ENCODE data around the gene KRT79. TPM values are rescaled to one million over a fixed set of nuclear protein-coding genes. Genes with fewer than 3 reads are reported as not detected.

KRT79 gene
- total and polyA plus RNA-seq, 2 of the 8 experiments (the other 6 are each of a cell fraction or from before 2014, with no cell fraction given): not detected

GRCh38 chr12:52837781-52838608, 3.9 kb upstream of the KRT79 start:
- CTCF ChIA-PET (ENCODE audit: partially characterized antibody): interaction anchor here (0.7 to 2.2 kb wide), 6 partner anchors 9 to 442 kb away, joined by 3 to 6 read pairs (median 4); no protein-coding TSS in a partner anchor

More at GRCh38 chr12:52837781-52838608, 3.9 kb upstream of the KRT79 start:
- no peak overlapping the region for H2BK12ac ChIP-seq (ENCODE audit: low read depth, low read length)
- H3K79me1 ChIP-seq (ENCODE audit: low read depth, low read length): no peaks in the 10 kb centered on the region
- H3K4ac ChIP-seq (replicated peaks; ENCODE audit: insufficient read length, low read depth, low read length): no peak overlapping the region
- no peak for FAIRE-seq
- WGBS, 2 experiments (ENCODE audit: extremely low coverage in 1 of 2, insufficient coverage in 1 of 2, insufficient read length in 1 of 2, insufficient replicate concordance in 2 of 2, low coverage in 1 of 2, low lambda C conversion rate in 2 of 2, missing lambda C conversion rate in 1 of 2): 94% methylated on average over 6 of the region's 6 CpGs; no CpG with 5 or more reads in 1 of the 2 experiments
- H2AFZ ChIP-seq (ENCODE audit: low read length): no peak overlapping the region
- no peak overlapping the region for H4K5ac ChIP-seq (ENCODE audit: insufficient read length, low read depth, low read length)
- no peak overlapping the region for H3K14ac ChIP-seq (ENCODE audit: insufficient read length)
- H3K4me1 ChIP-seq (replicated peaks in 1 of 4; ENCODE audit: control insufficient read depth in 3 of 4, insufficient read depth in 4 of 4, low read length in 3 of 4): no peaks in the 10 kb centered on the region
- H2BK20ac ChIP-seq (ENCODE audit: low read length): no peak overlapping the region
- H3K18ac ChIP-seq (ENCODE audit: extremely low read depth, low read length): no peak overlapping the region
- no peak overlapping the region for H2BK15ac ChIP-seq (ENCODE audit: low read length)
- no peak overlapping the region for H2BK5ac ChIP-seq (ENCODE audit: low read depth, low read length)
- no peak overlapping the region for H4K91ac ChIP-seq (replicated peaks; ENCODE audit: insufficient read length, low read length)
- no peak overlapping the region for H3K23ac ChIP-seq (ENCODE audit: insufficient read length)
- no peak overlapping the region for H3K9ac ChIP-seq (replicated peaks in 1 of 4; ENCODE audit: extremely low read depth in 1 of 4, low read depth in 3 of 4, low read length in 3 of 4)
- no peak for DNase-seq (ENCODE audit: low read depth in 1 of 2, low spot score in 2 of 2)
- H3K4me2 ChIP-seq (ENCODE audit: insufficient read depth in 1 of 2, low read depth in 2 of 2, low read length in 2 of 2): no peak overlapping the region
- no peak overlapping the region for H2BK120ac ChIP-seq (replicated peaks; ENCODE audit: low read depth, low read length)
- no peaks in the 10 kb centered on the region for H3K23me2 ChIP-seq (ENCODE audit: low read depth, low read length)
- H3K27me3 ChIP-seq (replicated peaks in 1 of 4; ENCODE audit: control insufficient read depth in 3 of 4, extremely low read depth in 1 of 4, insufficient read depth in 3 of 4, low read length in 3 of 4): peaks cover 0 to 2% (median 0%) of the 10 kb centered on the region in 4 experiments; a peak in 1 of 7 replicates
- no peak overlapping the region for H3K27ac ChIP-seq (ENCODE audit: low read depth, low read length)
- H4K8ac ChIP-seq (ENCODE audit: extremely low read depth, insufficient read depth, low read length): no peak overlapping the region
- no peaks in the 10 kb centered on the region for H3K79me2 ChIP-seq (ENCODE audit: control insufficient read depth in 1 of 2, insufficient read depth in 2 of 2, low read length in 2 of 2)
- no peak overlapping the region for H3K56ac ChIP-seq (replicated peaks; ENCODE audit: insufficient read length, low read depth, low read length)
- H3K9me3 ChIP-seq (ENCODE audit: insufficient read depth in 2 of 2, low read depth in 1 of 2, low read length in 1 of 2): no peaks in the 10 kb centered on the region
- H3K4me3 ChIP-seq (ENCODE audit: extremely low read depth in 1 of 4, insufficient read depth in 2 of 4, low read depth in 3 of 4, low read length in 4 of 4): no peak overlapping the region
- H3K36me3 ChIP-seq (ENCODE audit: control insufficient read depth in 2 of 4, insufficient read depth in 4 of 4, low read length in 3 of 4): no peaks in the 10 kb centered on the region
- no peaks in the 10 kb centered on the region for H4K20me1 ChIP-seq (replicated peaks in 1 of 2; ENCODE audit: control insufficient read depth in 1 of 2, insufficient read depth in 2 of 2, low read length in 2 of 2)
- TF ChIP-seq EP300 (IDR thresholded peaks at IDR 0.05; ENCODE audit: borderline replicate concordance in 1 of 2, low read depth in 2 of 2, low read length in 2 of 2) (no peak), CTCF (IDR thresholded peaks at IDR 0.05; ENCODE audit: control extremely low read depth in 1 of 3, insufficient read depth in 1 of 3, low read depth in 1 of 3, low read length in 3 of 3) (no peak), NANOG (IDR thresholded peaks at IDR 0.05; ENCODE audit: insufficient read depth, low read depth, low read length, poor library complexity, severe bottlenecking) (no peak), BACH1 (IDR thresholded peaks at IDR 0.05; ENCODE audit: low read length) (no peak), CBX5 (IDR thresholded peaks at IDR 0.05; ENCODE audit: low read depth, low read length) (no peak), SP2 (IDR thresholded peaks at IDR 0.05; ENCODE audit: low read length) (no peak)
- no peak overlapping the region for H2AK5ac ChIP-seq (ENCODE audit: low read depth, low read length)
- POLR2A ChIA-PET (ENCODE audit: partially characterized antibody): interaction anchor here (0.8 kb wide), 1 partner anchor 15 kb away, joined by 3 read pairs; no protein-coding TSS in a partner anchor

Measured in H1 (cell line).